MCF 10A (cell line): ENCODE data around the gene NANOS1. TPM values are rescaled to one million over a fixed set of nuclear protein-coding genes. Genes with fewer than 3 reads are reported as not detected.

Experiments
- BruUV-seq: library from RNA; stranded (reverse); fragments of 400-500 nt; replicated peaks from 2 replicates; lab custom pipeline; 2021; lab: Mats Ljungman, UMichigan
- CTCF ChIA-PET: fragments of 300-600 bp; sonication (Branson Sonifier 250); formaldehyde crosslinking; extraction: SDS; loops from one replicate; lab custom pipeline; 2021; ENCODE audit warnings: antibody characterized with exemption, inconsistent platforms; lab: Yijun Ruan, JAX
- POLR2A ChIA-PET: fragments of 300-600, 350-650 bp; sonication (Branson Sonifier 250); formaldehyde crosslinking; extraction: SDS; loops from one replicate; lab custom pipeline; 2020; ENCODE audit warnings: antibody characterized with exemption, inconsistent platforms; lab: Yijun Ruan, JAX
- DNase-seq: peaks from one replicate; pipeline ENCODE4 v3.0.0-alpha.2; 2018; ENCODE audit not compliant: unreplicated experiment
- H3K27ac Mint-ChIP-seq: one replicate; pipeline ENCODE4 v1.8.0; 2022; ENCODE audit warnings: mild to moderate bottlenecking, low read depth, mixed read lengths; ENCODE audit not compliant: unreplicated experiment
- H3K27me3 Mint-ChIP-seq: one replicate; pipeline ENCODE4 v1.8.0; 2022; ENCODE audit warnings: mixed read lengths; ENCODE audit not compliant: insufficient read depth, unreplicated experiment
- H3K36me3 Mint-ChIP-seq: one replicate; pipeline ENCODE4 v1.8.0; 2022; ENCODE audit warnings: mild to moderate bottlenecking, moderate library complexity, mixed read lengths; ENCODE audit not compliant: insufficient read depth, unreplicated experiment
- H3K4me1 Mint-ChIP-seq: one replicate; pipeline ENCODE4 v1.8.0; 2022; ENCODE audit warnings: mixed read lengths; ENCODE audit not compliant: insufficient read depth, unreplicated experiment
- H3K4me3 Mint-ChIP-seq: one replicate; pipeline ENCODE4 v1.8.0; 2022; ENCODE audit warnings: mild to moderate bottlenecking, moderate library complexity, mixed read lengths; ENCODE audit not compliant: unreplicated experiment
- H3K9me3 Mint-ChIP-seq: one replicate; pipeline ENCODE4 v1.8.0; 2022; ENCODE audit warnings: mixed read lengths; ENCODE audit not compliant: unreplicated experiment
- CTCF ChIP-seq: fragments of 200-600 bp; IDR thresholded peaks from one replicate; pipeline ENCODE4 v1.8.0; 2022; ENCODE audit warnings: antibody characterized with exemption, mild to moderate bottlenecking; ENCODE audit not compliant: unreplicated experiment
- intact Hi-C: fragments of 100-400 bp; cut with micrococcal nuclease; formaldehyde crosslinking; loops from 2 replicates; pipeline ENCODE4 v1.14.1; 2022
- total RNA-seq: library from RNA; stranded (reverse); gene quantifications from 2 replicates; pipeline ENCODE4 v1.2.3, GENCODE V29; 2022

NANOS1 gene
- total RNA-seq, 1 experiment from 2014 or later, result 2.2 TPM

GRCh38 chr10:119041326-119041725 lies 11.8 kb downstream of the NANOS1 start:
- no peaks in the 10 kb centered on the region for H3K27me3 Mint-ChIP-seq
- intact Hi-C loops, result no loop called here
- no peak overlapping the region for H3K27ac Mint-ChIP-seq
- H3K36me3 Mint-ChIP-seq, result peaks cover 100% of the 10 kb centered on the region
- no peak for DNase-seq
- no peak overlapping the region for H3K4me3 Mint-ChIP-seq
- POLR2A ChIA-PET, result interaction anchor here (1.0 kb wide), 1 partner anchor 9 kb away, joined by 4 read pairs; no protein-coding TSS in a partner anchor
- TF ChIP-seq CTCF, result no peak
- CTCF ChIA-PET, result interaction anchor here (1.1 kb wide), 1 partner anchor 473 kb away, joined by 3 read pairs; no protein-coding TSS in a partner anchor
- no TSS peak for BruUV-seq
- no peaks in the 10 kb centered on the region for H3K9me3 Mint-ChIP-seq
- no peaks in the 10 kb centered on the region for H3K4me1 Mint-ChIP-seq

GRCh38 chr10:119042169-119042568 lies 12.7 kb downstream of the NANOS1 start:
- BruUV-seq, result TSS peak; percentile 97
- Mint-ChIP-seq H3K27me3 (no peaks in the 10 kb centered on the region), H3K4me3 (no peak overlapping the region), H3K9me3 (no peaks in the 10 kb centered on the region), H3K27ac (no peak overlapping the region), H3K4me1 (no peaks in the 10 kb centered on the region), H3K36me3 (peaks cover 100% of the 10 kb centered on the region)
- no peak for DNase-seq
- intact Hi-C loops, result no loop called here
- POLR2A ChIA-PET, result no interaction called here
- CTCF ChIA-PET, result no interaction called here
- no peak for TF ChIP-seq CTCF

GRCh38 chr10:119045561-119045960 lies 16.0 kb downstream of the NANOS1 start:
- CTCF ChIA-PET, result interaction anchor here (0.7 kb wide), 1 partner anchor 101 kb away, joined by 3 read pairs; no protein-coding TSS in a partner anchor
- H3K27ac Mint-ChIP-seq, result peak overlapping the region; percentile 8
- POLR2A ChIA-PET, result interaction anchor here (0.6 kb wide), 1 partner anchor 119 kb away, joined by 3 read pairs; no protein-coding TSS in a partner anchor

GRCh38 chr10:119049361-119049760 lies 19.8 kb downstream of the NANOS1 start:
- DNase-seq, result no peak
- no peak for TF ChIP-seq CTCF
- intact Hi-C loops, result no loop called here
- no peaks in the 10 kb centered on the region for H3K27me3 Mint-ChIP-seq
- CTCF ChIA-PET, result no interaction called here
- H3K9me3 Mint-ChIP-seq, result no peaks in the 10 kb centered on the region
- no peaks in the 10 kb centered on the region for H3K4me1 Mint-ChIP-seq
- H3K27ac Mint-ChIP-seq, result no peak overlapping the region
- POLR2A ChIA-PET, result interaction anchor here (1.2 to 2.4 kb wide), 2 partner anchors 10 to 20 kb away, joined by 3 to 6 read pairs; partner anchors contain the start of gene NANOS1
- no TSS peak for BruUV-seq
- H3K36me3 Mint-ChIP-seq, result peaks cover 100% of the 10 kb centered on the region
- no peak overlapping the region for H3K4me3 Mint-ChIP-seq

More at GRCh38 chr10:119045561-119045960, 16.0 kb downstream of the NANOS1 start:
- TF ChIP-seq CTCF, result no peak
- H3K4me3 Mint-ChIP-seq, result no peak overlapping the region
- no peaks in the 10 kb centered on the region for H3K9me3 Mint-ChIP-seq
- H3K4me1 Mint-ChIP-seq, result no peaks in the 10 kb centered on the region
- H3K36me3 Mint-ChIP-seq, result peaks cover 100% of the 10 kb centered on the region
- no peaks in the 10 kb centered on the region for H3K27me3 Mint-ChIP-seq
- no TSS peak for BruUV-seq
- intact Hi-C loops, result no loop called here
- no peak for DNase-seq
